ENCODE data around the gene PDZRN4. TPM values are rescaled to one million over a fixed set of nuclear protein-coding genes. Genes with fewer than 3 reads are reported as not detected.

The PDZRN4 gene
- total and polyA plus RNA-seq, 2 donors (not counting 3 experiments of a cell fraction or from before 2014, with no cell fraction given) = not detected

- no peak for FAIRE-seq
- Histone ChIP-seq H3K79me2 (ENCODE audit: control insufficient read depth, insufficient read depth, low read length) (no peaks in the 10 kb centered on the region), H3K9me1 (replicated peaks; ENCODE audit: control insufficient read depth, extremely low read depth, insufficient read depth, low read length) (no peaks in the 10 kb centered on the region), H3K9ac (replicated peaks; ENCODE audit: extremely low read depth, insufficient read depth, low read length) (no peak overlapping the region), H3K27ac (ENCODE audit: insufficient read depth, low read depth, low read length) (no peak overlapping the region), H3K4me2 (ENCODE audit: insufficient read depth, low read length) (no peak overlapping the region), H3K9me3 (replicated peaks; ENCODE audit: control insufficient read depth, insufficient read depth, low read length) (no peaks in the 10 kb centered on the region), H3K27me3 (ENCODE audit: control insufficient read depth in 2 of 2, insufficient read depth in 2 of 2, low read length in 2 of 2) (no peaks in the 10 kb centered on the region), H3K36me3 (ENCODE audit: control insufficient read depth in 2 of 2, extremely low read depth in 1 of 2, insufficient read depth in 2 of 2, low read length in 2 of 2) (no peaks in the 10 kb centered on the region), H3K4me1 (ENCODE audit: control insufficient read depth, extremely low read depth, insufficient read depth, low read length) (no peaks in the 10 kb centered on the region), H4K20me1 (replicated peaks; ENCODE audit: control insufficient read depth, extremely low read depth, insufficient read depth, low read length) (no peaks in the 10 kb centered on the region), H3K4me3 (replicated peaks in 1 of 3; ENCODE audit: insufficient read depth in 1 of 3, low read depth in 1 of 3, low read length in 3 of 3) (no peak overlapping the region), H2AFZ (ENCODE audit: low read depth, low read length) (no peak overlapping the region)
- TF ChIP-seq POLR2AphosphoS5 (IDR thresholded peaks at IDR 0.05; ENCODE audit: insufficient read depth, low read depth, low read length) (no peak), CTCF (IDR thresholded peaks at IDR 0.05; ENCODE audit: extremely low read depth in 1 of 2, insufficient read depth in 1 of 2, low read depth in 1 of 2, low read length in 2 of 2) (no peak), POLR2A (IDR thresholded peaks at IDR 0.05; ENCODE audit: low read depth, low read length) (no peak), JUN (IDR thresholded peaks at IDR 0.05; ENCODE audit: borderline replicate concordance, insufficient read depth, insufficient read length, low read depth) (no peak), MYC (IDR thresholded peaks at IDR 0.05; ENCODE audit: low read depth, low read length) (no peak), GATA2 (IDR thresholded peaks at IDR 0.05; ENCODE audit: insufficient read depth, insufficient read length, low read depth, low read length) (no peak), EZH2 (IDR thresholded peaks at IDR 0.05; ENCODE audit: borderline replicate concordance, low read depth, low read length, severe bottlenecking) (no peak), FOS (IDR thresholded peaks at IDR 0.05; ENCODE audit: borderline replicate concordance, insufficient read depth, low read length) (no peak), MAX (IDR thresholded peaks at IDR 0.05; ENCODE audit: insufficient read depth, insufficient read length) (no peak)
- BruUV-seq (replicated peaks) = no TSS peak
- ChIA-PET CTCF (interaction anchor here (1.0 to 7.9 kb wide), 6 partner anchors 10 to 749 kb away, joined by 3 to 168 read pairs (median 8); no protein-coding TSS in a partner anchor), POLR2A (no interaction called here)
- dilution Hi-C loops (cut with MboI; ENCODE audit: extremely low pct_ligation_motif_present, low sequenced_read_pairs) (no loop called here), intact Hi-C loops (cut with micrococcal nuclease) (loop anchor here (2.0 to 10.0 kb wide), 3 partner anchors 250 to 1058 kb away; no protein-coding TSS in a partner anchor)
- no peak for DNase-seq (ENCODE audit: low read depth, low spot score)
These were observed 86.5 kb downstream of the PDZRN4 start for GRCh38 chr12:41274643-41275042.
